ENCODE measurements around the gene DIPK1A.
"Not testable (repeated sequence)": the region's sequence is repeated elsewhere in the genome, so short reads cannot be mapped to it uniquely, and the experiment has no call there.

DIPK1A gene

GRCh38 chr1:92985101-92985500 is 23.8 kb upstream of the DIPK1A start:
- H3K4me3 ChIP-seq (ENCODE audit: low read depth, low read length) = no peak overlapping the region
- DNase-seq (ENCODE audit: low read depth) = no peak

- no peak overlapping the region for H3K4me3 ChIP-seq (ENCODE audit: low read depth, low read length)
- no peak for DNase-seq (ENCODE audit: low read depth)
Measured at GRCh38 chr1:92980732-92981647, 19.7 kb upstream of the DIPK1A start.

GRCh38 chr1:92975551-92976232 is 14.4 kb upstream of the DIPK1A start:
- no peak overlapping the region for H3K4me3 ChIP-seq (ENCODE audit: low read depth, low read length)
- no peak for DNase-seq (ENCODE audit: low read depth)

- H3K4me3 ChIP-seq (ENCODE audit: low read depth, low read length); DNase-seq (ENCODE audit: low read depth): not testable (repeated sequence)
Measured at GRCh38 chr1:92974112-92974511, 12.8 kb upstream of the DIPK1A start.

GRCh38 chr1:92973203-92973897 is 12.1 kb upstream of the DIPK1A start:
- no peak overlapping the region for H3K4me3 ChIP-seq (ENCODE audit: low read depth, low read length)
- no peak for DNase-seq (ENCODE audit: low read depth)

GRCh38 chr1:92972409-92973129 is 11.3 kb upstream of the DIPK1A start:
- no peak for DNase-seq (ENCODE audit: low read depth)
- no peak overlapping the region for H3K4me3 ChIP-seq (ENCODE audit: low read depth, low read length)

- not testable (repeated sequence) for DNase-seq (ENCODE audit: low read depth); H3K4me3 ChIP-seq (ENCODE audit: low read depth, low read length)
Measured at GRCh38 chr1:92971932-92972331, 10.7 kb upstream of the DIPK1A start.

- no peak overlapping the region for H3K4me3 ChIP-seq (ENCODE audit: low read depth, low read length)
- no peak for DNase-seq (ENCODE audit: low read depth)
Measured at GRCh38 chr1:92970990-92971689, 9.9 kb upstream of the DIPK1A start.

GRCh38 chr1:92969517-92969916 is 8.3 kb upstream of the DIPK1A start:
- no peak overlapping the region for H3K4me3 ChIP-seq (ENCODE audit: low read depth, low read length)

GRCh38 chr1:92968138-92969032 is 7.1 kb upstream of the DIPK1A start:
- H3K4me3 ChIP-seq (ENCODE audit: low read depth, low read length) = no peak overlapping the region
- no peak for DNase-seq (ENCODE audit: low read depth)

More at GRCh38 chr1:92969517-92969916, 8.3 kb upstream of the DIPK1A start:
- no peak for DNase-seq (ENCODE audit: low read depth)

GRCh38 chr1:92964998-92965397 is 3.7 kb upstream of the DIPK1A start:
- no peak overlapping the region for H3K4me3 ChIP-seq (ENCODE audit: low read depth, low read length)
- no peak for DNase-seq (ENCODE audit: low read depth)

- H3K4me3 ChIP-seq (ENCODE audit: low read depth, low read length) = no peak overlapping the region
Measured at GRCh38 chr1:92964316-92964715, 3.1 kb upstream of the DIPK1A start.

GRCh38 chr1:92961896-92962752 is 862 bp upstream of the DIPK1A start:
- H3K4me3 ChIP-seq (ENCODE audit: low read depth, low read length) = peak overlapping the region; percentile 74
- DNase-seq (ENCODE audit: low read depth) = no peak

More at GRCh38 chr1:92964316-92964715, 3.1 kb upstream of the DIPK1A start:
- no peak for DNase-seq (ENCODE audit: low read depth)

GRCh38 chr1:92960395-92961130 is 699 bp downstream of the DIPK1A start:
- H3K4me3 ChIP-seq (ENCODE audit: low read depth, low read length) = peak overlapping the region; percentile 74
- peak; percentile 60 for DNase-seq (ENCODE audit: low read depth)

- DNase-seq (ENCODE audit: low read depth) = no peak
- no peak overlapping the region for H3K4me3 ChIP-seq (ENCODE audit: low read depth, low read length)
Measured at GRCh38 chr1:92958203-92958970, 2.9 kb downstream of the DIPK1A start.

Measured in skeletal muscle cell (primary cell).